Tibial nerve (tissue), 4 donors: Measurements from ENCODE around the gene ZDHHC11. TPM values are rescaled to one million over a fixed set of nuclear protein-coding genes. Genes with fewer than 3 reads are reported as not detected.
"Not testable (repeated sequence)": the region's sequence is repeated elsewhere in the genome, so short reads cannot be mapped to it uniquely, and the experiment has no call there.

ENCODE experiments used
- DNase-seq, 2 donors: peaks; one replicate each; pipeline ENCODE4 v3.0.0-alpha.2; 2019; ENCODE audit warnings: low spot score in 2 of 2
- H3K27ac ChIP-seq, 4 donors: fragments of 200-600 bp; sonication (generic) in 3 of 4; one replicate each; pipeline ENCODE4 v1.5.1; 2017 to 2019; ENCODE audit warnings: mild to moderate bottlenecking in 1 of 4
- H3K27me3 ChIP-seq, 2 donors: fragments of 200-600 bp; sonication (generic) in 1 of 2; one replicate each; pipeline versions ENCODE4 v1.5.1 to v1.6.0; 2017 to 2019
- H3K36me3 ChIP-seq, 3 donors: fragments of 200-600 bp; sonication (generic); one replicate each; pipeline ENCODE4 v1.5.1; 2018 to 2019
- H3K4me1 ChIP-seq, 4 donors: fragments of 200-600 bp; sonication (generic) in 3 of 4; one replicate each; pipeline ENCODE4 v1.5.1; 2017 to 2019
- H3K4me3 ChIP-seq, 4 donors: fragments of 200-600 bp; sonication (generic) in 3 of 4; one replicate each; pipeline ENCODE4 v1.5.1; 2017 to 2019; ENCODE audit warnings: mild to moderate bottlenecking in 1 of 4, moderate library complexity in 1 of 4
- H3K9me3 ChIP-seq, 4 donors: fragments of 200-600 bp; sonication (generic) in 3 of 4; one replicate each; pipeline ENCODE4 v1.5.1; 2017 to 2019
- EP300 ChIP-seq, 2 donors: sonication (generic); formaldehyde crosslinking; IDR thresholded peaks; one replicate each; pipeline ENCODE4 v1.6.1; 2017; ENCODE audit warnings: antibody characterized with exemption in 2 of 2, mild to moderate bottlenecking in 1 of 2
- POLR2A ChIP-seq, 2 donors: fragments of 450-650 bp; IDR thresholded peaks; one replicate each; pipeline ENCODE4 v1.6.1; 2017; ENCODE audit warnings: antibody characterized with exemption in 2 of 2, mild to moderate bottlenecking in 2 of 2, moderate library complexity in 2 of 2
- WGBS, 2 donors: methylation state at CpG; one replicate each; pipeline ENCODE4 v1.1.5; 2018; 5-methylcytosine and 5-hydroxymethylcytosine counted together
- total RNA-seq, 4 donors: library from RNA; depleted of rRNA; stranded (reverse); fragments of >200 nt; gene quantifications; one replicate each; pipeline ENCODE4 v1.1.0, GENCODE V29; 2016
- TF ChIP-seq, protein P1 (sequence below), 5 experiments: fragments of 200-600 bp in 3 of 5; fragments of 450-650 bp in 2 of 5; sonication (generic) in 3 of 5; IDR thresholded peaks; one replicate each; pipeline ENCODE4 v1.5.1; 2016 to 2019; ENCODE audit warnings: antibody characterized with exemption in 5 of 5, mild to moderate bottlenecking in 3 of 5, moderate library complexity in 2 of 5

The ZDHHC11 gene
- total RNA-seq, 4 donors from 2014 or later: 1.1 to 6.9 (median 2.3) TPM

DNA sequence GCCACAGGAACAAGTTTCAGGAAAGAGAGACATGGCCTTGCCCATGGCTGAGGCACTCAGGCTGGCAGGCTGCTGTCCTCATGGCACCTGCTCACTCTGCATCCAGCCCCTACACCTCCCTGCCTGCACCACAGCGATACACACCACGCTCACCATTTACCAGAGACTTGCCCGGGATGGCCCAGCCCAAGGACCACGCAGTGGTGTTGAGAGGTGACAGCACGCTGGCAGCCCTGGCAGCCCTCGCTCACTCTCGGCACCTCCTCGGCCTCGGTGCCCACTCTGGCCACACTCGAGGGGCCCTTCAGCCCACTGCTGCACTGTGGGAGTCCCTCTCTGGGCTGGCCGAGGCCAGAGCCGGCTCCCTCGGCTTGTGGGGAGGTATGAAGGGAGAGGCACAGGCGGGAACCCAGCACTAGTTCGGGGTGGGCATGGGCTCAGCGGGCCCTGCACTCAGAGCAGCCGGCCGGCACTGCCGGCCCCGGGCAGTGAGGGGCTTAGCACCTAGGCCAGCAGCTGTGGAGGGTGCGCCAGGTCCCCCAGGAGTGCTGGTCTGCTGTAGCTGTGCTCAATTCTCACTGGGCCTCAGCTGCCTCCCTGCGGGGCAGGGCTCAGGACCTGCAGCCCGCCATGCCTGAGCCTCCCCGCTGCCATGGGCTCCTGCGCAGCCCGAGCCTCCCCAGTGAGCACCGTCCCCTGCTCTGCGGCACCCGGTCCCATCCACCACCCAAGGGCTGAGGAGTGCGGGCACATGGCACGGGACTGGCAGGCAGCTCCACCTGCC, 86.6 kb downstream of the ZDHHC11 start:
- Histone ChIP-seq H3K4me1 (peaks cover 0 to 5% (median 1%) of the 10 kb centered on the region in 4 donors), H3K36me3 (peaks cover 0 to 12% (median 0%) of the 10 kb centered on the region in 3 donors), H3K27ac (no peak overlapping the region), H3K27me3 (no peaks in the 10 kb centered on the region), H3K4me3 (no peak overlapping the region), H3K9me3 (no peaks in the 10 kb centered on the region)
- TF ChIP-seq POLR2A (IDR thresholded peaks at IDR 0.05) (no peak), EP300 (IDR thresholded peaks at IDR 0.05) (no peak)
- TF ChIP-seq, protein P1, sequence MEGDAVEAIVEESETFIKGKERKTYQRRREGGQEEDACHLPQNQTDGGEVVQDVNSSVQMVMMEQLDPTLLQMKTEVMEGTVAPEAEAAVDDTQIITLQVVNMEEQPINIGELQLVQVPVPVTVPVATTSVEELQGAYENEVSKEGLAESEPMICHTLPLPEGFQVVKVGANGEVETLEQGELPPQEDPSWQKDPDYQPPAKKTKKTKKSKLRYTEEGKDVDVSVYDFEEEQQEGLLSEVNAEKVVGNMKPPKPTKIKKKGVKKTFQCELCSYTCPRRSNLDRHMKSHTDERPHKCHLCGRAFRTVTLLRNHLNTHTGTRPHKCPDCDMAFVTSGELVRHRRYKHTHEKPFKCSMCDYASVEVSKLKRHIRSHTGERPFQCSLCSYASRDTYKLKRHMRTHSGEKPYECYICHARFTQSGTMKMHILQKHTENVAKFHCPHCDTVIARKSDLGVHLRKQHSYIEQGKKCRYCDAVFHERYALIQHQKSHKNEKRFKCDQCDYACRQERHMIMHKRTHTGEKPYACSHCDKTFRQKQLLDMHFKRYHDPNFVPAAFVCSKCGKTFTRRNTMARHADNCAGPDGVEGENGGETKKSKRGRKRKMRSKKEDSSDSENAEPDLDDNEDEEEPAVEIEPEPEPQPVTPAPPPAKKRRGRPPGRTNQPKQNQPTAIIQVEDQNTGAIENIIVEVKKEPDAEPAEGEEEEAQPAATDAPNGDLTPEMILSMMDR (IDR thresholded peaks at IDR 0.05): no peak
- WGBS, 2 donors: 94% methylated on average over 31 of the region's 31 CpGs
- DNase-seq: no peak

DNA sequence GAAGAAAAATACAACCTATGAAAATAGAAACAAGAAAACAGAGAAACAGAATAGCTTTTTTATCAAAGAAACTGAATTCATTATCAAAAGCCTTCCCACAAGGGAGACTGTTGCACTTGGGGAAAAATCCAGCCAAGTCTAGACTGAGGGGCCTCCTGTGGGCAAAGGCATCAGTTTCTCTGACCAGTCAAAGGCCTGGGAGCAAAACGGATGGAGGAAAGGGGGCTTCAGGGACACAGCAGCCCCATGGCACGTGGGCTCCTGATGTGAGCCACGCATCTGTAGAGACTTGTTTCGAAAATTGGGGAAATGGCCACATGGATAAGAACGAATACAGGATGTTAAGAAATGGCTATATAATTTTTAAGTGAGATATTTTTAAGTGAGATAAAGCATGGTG, 87.4 kb downstream of the ZDHHC11 start:
- Histone ChIP-seq H3K36me3 (peaks cover 0 to 12% (median 0%) of the 10 kb centered on the region in 3 donors), H3K4me1 (peaks cover 0 to 13% (median 7%) of the 10 kb centered on the region in 4 donors), H3K4me3 (no peak overlapping the region), H3K27ac (no peak overlapping the region), H3K9me3 (no peaks in the 10 kb centered on the region), H3K27me3 (peaks cover 0 to 3% of the 10 kb centered on the region in 2 donors)
- no peak for DNase-seq
- WGBS, 2 donors: 69 to 82% methylated on average over 5 of the region's 5 CpGs
- TF ChIP-seq POLR2A (IDR thresholded peaks at IDR 0.05) (no peak), EP300 (IDR thresholded peaks at IDR 0.05) (no peak)
- TF ChIP-seq, protein P1 (IDR thresholded peaks at IDR 0.05): no peak

DNA sequence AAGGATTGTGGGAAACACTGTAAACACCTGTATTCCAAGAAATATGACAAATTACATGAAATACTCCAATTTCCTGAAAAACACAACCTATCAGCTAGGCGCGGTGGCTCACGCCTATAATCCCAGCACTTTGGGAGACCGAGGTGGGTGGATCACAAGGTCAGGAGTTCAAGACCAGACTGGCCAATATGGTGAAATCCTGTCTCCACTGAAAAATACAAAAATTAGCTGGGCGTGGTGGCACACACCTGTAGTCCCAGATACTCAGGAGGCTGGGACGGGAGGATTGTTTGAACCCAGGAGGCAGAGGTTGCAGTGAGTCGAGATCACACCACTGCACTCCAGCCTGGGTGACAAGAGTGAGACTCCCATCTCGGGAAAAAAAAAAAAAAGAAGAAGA, 87.8 kb downstream of the ZDHHC11 start:
- peaks cover 0 to 12% (median 0%) of the 10 kb centered on the region in 3 donors for H3K36me3 ChIP-seq
- DNase-seq: not testable (repeated sequence)

DNA sequence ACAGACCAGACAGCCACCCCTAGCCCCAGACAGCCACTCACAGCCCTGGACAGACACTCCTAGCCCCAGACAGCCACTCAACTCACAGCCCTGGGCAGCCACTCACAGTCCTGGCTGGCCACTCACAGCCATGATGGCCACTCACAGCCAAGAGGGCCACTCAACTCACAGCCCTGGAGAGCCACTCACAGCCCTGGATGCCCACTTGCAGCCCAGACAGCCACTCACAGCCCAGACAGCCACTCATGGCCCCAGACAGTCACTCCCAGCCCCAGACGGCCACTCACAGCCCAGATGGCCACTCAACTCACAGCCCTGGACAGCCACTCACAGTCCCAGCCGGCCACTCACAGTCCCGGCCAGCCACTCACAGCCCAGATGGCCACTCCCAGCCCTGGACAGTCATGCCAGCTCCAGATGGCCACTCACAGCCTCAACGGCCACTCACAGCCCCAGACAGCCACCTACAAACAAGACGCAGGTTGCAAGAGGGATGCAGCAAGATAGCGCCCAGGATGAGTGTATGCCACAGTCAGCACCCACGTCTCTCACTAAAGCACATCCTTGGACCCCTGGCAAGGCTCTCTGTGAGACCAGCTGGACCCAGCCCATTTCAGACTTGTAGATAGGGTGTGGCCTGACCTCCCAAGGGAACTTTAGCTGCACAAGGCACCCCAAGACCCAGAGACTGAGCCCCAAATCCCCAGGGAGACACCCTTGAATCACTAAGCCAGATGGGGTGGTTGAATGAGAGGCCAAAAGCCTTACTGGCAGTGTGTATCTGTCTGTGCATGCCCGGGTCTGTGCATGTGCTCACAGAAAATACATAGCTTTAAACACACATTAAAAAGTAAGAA, 88.7 kb downstream of the ZDHHC11 start:
- no peak for DNase-seq

More for the DNA sequence above, 87.8 kb downstream of the ZDHHC11 start:
- not testable (repeated sequence) for H3K27ac ChIP-seq, H3K9me3 ChIP-seq, H3K4me3 ChIP-seq, H3K27me3 ChIP-seq
- 86 to 88% methylated on average over 8 of the region's 8 CpGs for WGBS, 2 donors
- H3K4me1 ChIP-seq: peaks cover 0 to 17% (median 11%) of the 10 kb centered on the region in 4 donors

DNA sequence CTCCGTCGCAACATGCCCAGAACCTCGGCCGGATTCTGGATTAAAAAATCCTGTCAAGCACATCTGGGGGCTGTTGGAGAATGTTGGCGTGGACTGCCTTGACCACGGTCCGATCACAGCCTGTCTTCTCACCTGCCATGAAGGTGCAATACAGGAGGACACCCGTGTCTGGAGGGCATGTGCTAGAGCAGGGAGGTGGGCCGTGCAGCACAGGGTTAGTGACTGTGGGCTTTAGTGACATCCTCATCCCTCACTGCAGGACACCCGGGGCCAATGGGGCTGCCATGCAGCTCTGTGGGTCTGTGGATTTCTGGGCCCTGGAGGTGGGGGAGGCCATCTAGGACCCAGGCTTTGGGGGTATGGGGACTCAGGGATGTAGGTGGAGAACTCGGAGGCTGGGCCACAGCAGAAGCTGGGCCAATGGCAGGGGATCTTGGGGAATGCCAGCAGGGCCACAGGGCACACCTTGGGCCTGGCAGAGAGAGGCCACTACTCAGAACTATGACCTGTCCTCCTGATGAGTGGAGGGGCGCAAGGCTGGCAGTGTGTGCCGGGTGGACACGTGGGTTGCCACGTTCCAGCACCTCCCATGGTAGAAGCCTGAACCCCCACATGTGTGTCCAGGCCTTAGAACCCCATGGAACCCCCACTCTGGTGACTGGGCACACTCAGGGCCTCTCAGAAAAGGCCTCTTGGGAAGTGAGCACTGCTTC, 89.6 kb downstream of the ZDHHC11 start:
- DNase-seq: no peak
- 84 to 86% methylated on average over 15 of the region's 15 CpGs for WGBS, 2 donors
- Histone ChIP-seq H3K4me1 (peaks cover 0 to 26% (median 16%) of the 10 kb centered on the region in 4 donors), H3K4me3 (no peak overlapping the region), H3K27ac (no peak overlapping the region), H3K27me3 (peaks cover 0 to 4% of the 10 kb centered on the region in 2 donors), H3K36me3 (peaks cover 0 to 7% (median 0%) of the 10 kb centered on the region in 3 donors), H3K9me3 (no peaks in the 10 kb centered on the region)
- TF ChIP-seq POLR2A (IDR thresholded peaks at IDR 0.05) (no peak), EP300 (IDR thresholded peaks at IDR 0.05) (no peak)
- TF ChIP-seq, protein P1 (IDR thresholded peaks at IDR 0.05): no peak

More for the DNA sequence above, 88.7 kb downstream of the ZDHHC11 start:
- WGBS, 2 donors: 84 to 85% methylated on average over 7 to 8 of the region's 8 CpGs
- Histone ChIP-seq H3K4me3 (no peak overlapping the region), H3K27me3 (peaks cover 0 to 4% of the 10 kb centered on the region in 2 donors), H3K4me1 (peaks cover 0 to 26% (median 16%) of the 10 kb centered on the region in 4 donors), H3K9me3 (no peaks in the 10 kb centered on the region), H3K36me3 (peaks cover 0 to 12% (median 0%) of the 10 kb centered on the region in 3 donors), H3K27ac (no peak overlapping the region)
- TF ChIP-seq, protein P1 (IDR thresholded peaks at IDR 0.05): no peak
- TF ChIP-seq POLR2A (IDR thresholded peaks at IDR 0.05): no peak
- no peak for TF ChIP-seq EP300 (IDR thresholded peaks at IDR 0.05)
